Activated CD4-positive, CD25-positive, alpha-beta regulatory T cell (primary cell): ENCODE measurements around the gene STARD4.

Experiments used
- DNase-seq, 4 experiments: peaks; one replicate each; lab custom pipeline; 2025; lab: John Stamatoyannopoulos, UW

Gene STARD4, protein sequence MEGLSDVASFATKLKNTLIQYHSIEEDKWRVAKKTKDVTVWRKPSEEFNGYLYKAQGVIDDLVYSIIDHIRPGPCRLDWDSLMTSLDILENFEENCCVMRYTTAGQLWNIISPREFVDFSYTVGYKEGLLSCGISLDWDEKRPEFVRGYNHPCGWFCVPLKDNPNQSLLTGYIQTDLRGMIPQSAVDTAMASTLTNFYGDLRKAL

DNA sequence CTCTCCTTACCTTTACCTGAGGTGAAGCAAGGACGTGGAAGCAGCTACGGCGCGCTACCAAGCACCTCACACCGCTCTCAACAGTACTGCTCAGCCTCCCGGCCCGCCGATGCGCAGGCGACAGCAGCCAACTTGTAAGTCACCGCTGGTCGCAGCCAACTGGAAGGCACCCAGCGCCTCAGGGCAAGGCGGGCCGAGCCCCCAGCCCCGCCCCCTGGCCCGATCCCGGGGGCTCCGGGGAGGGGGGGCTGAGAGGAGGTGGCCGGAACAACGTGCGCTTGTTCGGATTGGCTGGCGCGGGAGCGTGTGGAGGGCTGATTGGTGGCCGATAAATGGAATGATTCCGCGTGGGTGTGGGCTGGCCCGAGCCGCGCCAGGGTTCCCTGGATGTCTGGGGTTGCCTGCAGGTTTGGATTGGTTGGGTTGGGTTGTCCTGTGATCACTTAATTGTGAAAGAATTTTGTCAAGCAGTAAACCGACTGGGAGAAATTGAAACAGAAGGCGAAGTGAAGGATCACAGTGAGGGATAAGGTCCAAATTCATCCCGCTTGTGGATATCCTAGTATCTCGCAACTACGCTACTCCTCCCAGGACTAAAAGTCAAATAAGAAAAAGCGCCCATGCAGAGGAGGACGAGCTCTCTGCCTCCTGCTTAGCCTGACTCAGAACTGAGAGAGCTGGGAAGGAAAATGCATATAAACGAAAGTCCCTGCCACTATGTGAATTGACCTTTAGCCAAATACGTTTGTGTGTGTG is at the start of gene STARD4:
Gene STARD4, minus strand, starts transcription at position 161 of the 756 bp plus-strand sequence. CDS start 5,102 bp downstream, outside the sequence.
- DNase-seq, result peak; percentile 80 to 90 (median 86)

DNA sequence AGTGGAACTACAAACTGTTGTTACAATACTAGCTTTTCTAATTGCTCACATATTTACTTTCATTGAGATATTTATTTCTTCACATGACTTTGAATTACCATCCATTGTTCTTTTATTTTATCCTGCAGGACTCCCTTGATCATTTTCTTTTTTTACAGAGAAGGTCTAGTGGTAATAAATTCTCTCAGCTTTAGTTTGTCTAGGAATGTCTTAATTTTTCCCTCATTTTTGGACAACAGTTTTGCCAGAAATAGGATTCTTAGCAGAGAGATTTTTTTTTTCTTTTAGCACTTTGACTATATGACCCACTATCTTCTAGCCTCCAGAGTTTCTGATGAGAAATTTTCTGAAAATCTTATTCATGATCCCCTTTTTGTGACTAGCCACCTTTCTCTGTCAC is 47.3 kb upstream of the STARD4 start:
- DNase-seq, result no peak

DNA sequence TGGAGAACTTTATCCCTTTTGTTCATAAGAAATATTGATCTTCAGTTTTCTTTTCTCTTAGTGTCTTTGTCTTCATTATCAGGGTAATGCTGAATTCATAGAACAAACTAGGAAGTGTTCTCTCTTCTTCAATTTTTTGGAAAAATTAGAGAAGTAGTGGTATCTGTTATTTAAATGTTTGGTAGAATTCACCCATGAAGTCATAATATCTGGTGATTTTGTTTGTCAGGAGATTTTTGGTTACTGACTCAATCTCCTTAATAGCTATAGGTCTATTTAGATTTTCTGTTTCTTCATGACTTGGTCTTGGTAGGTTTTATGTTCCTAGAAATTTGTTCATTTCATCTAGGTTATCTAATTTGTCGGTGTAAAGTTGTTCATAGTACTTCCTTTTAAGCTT is 45.4 kb upstream of the STARD4 start:
- no peak for DNase-seq

DNA sequence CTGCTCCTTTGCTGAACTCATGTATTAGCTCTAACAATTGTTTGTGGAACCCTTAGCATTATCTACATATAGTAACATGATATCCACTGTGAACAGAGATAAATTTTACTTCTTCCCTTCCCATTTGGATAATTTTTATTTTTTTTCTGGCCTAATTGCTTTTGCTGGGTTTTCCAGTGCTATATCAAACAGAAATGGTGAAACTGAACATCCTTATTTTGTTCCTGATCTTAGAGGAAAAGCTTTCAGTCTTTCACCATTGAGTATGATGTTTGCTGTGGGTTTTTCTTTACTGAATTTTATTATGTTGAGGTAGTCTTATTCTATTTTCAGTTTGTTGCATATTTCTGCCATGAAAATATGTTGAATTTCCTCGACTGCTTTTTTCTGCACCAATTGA is 44.8 kb upstream of the STARD4 start:
- DNase-seq, result no peak

DNA sequence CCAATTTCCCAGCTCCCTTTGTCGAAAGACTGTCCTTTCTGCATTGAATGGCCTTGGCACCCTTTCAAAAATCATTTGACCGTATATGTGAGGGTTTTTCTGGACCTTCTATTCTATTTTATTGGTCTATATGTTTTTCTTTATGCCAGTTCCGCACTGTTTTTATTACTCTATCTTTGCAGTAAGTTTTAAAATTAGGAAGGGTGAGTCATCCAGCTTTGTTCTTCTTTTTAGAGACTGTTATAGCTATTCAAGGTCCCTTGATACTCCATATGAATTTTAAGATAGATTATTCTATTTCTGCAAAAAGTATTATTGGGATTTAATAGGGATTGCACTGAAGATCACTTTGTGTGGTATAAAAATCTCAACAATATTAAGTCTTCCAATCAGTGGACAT is 44.2 kb upstream of the STARD4 start:
- no peak for DNase-seq

DNA sequence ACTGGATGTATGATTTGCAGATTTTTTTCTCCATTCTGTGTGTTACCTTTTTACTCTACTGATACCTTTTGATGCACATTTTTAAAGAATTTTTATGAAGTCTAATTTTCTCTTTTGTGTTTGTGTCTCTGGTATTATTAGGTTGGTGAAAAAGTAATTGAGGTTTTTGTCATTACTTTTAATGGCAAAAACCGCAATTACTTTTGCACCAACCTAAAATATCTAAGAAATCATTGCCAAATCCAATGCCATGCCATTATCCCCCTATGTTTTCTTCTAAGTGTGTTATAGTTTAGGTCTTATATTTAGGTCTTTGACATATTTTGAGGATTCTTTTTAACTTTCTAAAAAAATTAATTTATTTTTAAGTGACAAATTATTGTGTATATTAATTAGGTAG is 43.4 kb upstream of the STARD4 start:
- no peak for DNase-seq

DNA sequence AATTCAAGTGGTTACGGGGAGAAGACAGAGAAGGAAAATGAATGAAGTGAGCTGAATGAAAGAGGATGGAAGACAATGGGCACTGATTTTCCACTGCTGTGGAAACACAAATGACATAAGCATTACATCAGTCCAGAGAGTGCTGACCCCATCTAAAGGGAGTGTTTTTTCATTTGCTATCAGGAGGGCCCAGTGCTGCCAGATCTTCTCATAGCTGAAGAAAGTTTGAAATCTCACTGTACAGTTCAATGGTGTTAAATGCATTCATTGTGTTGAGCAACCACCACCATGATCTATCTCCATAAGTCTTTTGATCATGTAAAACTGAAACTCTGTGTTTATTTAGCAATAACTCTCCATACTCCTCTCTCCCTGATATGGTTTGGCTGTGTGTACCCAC is 41.5 kb upstream of the STARD4 start:
- no peak for DNase-seq

DNA sequence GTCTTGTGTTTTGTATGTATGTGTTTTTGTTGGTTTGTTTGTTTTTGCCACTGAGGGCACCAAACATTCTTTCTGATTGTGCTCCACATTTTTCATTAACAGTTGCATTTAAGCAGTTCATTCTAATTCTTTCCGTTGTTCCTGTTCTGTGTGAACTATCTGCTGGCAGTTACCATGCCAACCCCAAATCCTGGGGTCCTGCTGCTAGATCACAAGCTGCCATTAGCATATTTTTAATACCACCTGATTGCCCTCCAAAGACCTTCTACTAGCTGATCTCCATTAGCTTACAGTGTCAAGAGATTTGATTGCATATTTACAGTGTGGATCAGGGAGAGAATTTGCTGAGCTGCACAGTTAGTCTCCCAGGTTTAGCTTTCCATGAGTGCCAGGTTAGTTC is 40.6 kb upstream of the STARD4 start:
- DNase-seq, result no peak

DNA sequence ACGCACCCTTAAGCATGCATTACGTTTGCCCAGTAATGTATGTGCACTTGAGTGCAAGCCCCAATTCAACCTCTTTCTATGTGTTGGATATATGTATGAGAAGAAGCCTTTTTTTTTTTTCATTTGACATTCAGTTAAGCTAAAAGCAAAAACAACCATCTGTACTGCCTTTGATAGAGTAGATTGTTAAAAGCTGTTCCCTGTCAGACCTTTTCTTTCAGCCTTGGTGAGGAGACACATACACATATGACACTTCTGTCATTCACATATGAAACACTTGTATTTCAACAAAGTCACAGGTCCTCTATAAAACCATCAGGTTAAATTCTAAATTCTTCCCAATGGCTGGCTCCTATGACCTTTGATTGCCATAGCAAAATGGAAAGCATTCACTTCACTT is 40.2 kb upstream of the STARD4 start:
- DNase-seq, result no peak

DNA sequence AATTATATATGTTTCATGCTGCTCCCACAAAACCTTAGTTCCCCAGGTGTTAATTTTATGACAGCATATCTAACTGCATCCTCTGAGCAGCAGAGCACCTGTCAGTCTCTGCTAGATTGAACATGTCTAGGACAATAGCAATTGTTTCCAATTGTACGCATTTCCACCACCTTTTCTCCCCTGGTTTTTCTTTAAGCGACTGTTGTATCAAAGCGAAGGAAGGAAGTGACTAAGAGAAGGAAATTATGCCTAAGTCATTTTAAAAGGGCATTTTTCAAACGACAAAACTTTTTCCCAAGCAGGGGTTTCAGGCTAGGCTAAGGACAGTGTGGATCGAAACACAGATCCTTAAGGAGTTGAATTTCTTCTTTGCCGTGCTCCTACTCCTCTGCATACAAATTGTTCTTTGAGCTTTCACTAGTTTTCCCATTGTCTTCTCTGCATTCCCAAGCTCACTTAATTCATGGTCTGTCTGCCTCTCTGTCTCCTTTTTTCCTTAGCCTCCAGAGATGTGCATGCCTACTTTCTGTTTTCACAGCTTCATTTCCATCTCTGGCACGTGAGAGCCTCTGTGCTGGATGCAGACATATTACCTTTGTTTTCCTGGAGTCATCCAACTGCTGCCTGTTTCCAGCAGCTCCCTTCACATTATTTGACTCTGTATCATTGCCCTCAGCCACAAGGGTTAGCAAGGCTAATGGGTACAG is 39.4 kb upstream of the STARD4 start:
- no peak for DNase-seq

DNA sequence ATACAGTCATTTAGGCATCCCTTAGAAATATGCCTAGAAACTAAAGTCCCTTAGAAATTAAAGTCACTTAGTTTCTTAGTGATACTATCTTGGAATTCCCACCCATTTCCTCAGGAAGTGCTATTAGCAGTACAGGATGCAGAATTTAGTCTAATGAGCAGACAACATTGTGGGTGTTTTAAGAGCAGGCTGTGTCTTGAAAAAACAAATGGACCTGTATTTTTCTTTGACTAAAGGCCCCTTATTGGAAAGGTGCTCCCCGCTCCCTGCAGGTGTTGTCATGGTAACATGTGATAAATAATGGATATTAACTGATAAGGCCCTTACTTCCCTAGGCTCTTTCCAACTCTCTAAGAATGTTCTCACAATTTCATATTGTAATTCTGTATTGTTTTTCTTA is 38.8 kb upstream of the STARD4 start:
- no peak for DNase-seq

DNA sequence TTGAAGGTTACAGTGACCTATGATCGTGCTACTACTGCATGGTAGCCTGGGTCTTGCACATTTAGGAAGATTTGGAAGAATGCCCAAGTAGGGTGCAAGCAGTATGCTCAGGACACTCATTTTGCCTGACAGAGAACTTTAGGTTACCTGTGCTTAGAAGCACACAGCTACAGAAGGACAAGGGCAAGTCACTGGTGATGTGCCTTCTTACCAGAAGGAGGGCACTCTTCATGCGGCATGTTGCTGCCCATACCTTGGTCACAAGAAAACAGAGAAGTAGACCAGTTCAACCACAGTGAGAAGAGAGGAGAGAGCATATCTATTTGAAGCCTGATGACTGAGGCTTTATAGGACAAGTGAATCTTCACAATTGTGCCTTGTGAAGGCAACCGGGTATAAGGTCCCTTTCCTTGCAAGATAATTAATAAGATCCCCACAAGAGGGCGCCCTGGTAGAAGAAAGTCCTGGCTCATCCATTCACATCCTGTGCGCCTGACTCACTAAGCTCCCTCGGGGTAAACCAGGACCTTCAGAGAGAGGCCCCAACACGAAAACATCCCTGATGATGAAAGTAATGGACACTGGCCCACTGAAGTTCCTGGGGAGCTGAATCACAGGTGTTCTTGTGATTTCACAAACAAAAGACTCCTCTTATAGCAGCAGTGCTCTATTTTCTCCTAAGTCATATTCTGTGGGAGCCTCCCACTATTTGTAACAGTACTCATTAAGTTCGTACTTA is 38.1 kb upstream of the STARD4 start:
- peak; percentile 23 to 58 (median 34) for DNase-seq

DNA sequence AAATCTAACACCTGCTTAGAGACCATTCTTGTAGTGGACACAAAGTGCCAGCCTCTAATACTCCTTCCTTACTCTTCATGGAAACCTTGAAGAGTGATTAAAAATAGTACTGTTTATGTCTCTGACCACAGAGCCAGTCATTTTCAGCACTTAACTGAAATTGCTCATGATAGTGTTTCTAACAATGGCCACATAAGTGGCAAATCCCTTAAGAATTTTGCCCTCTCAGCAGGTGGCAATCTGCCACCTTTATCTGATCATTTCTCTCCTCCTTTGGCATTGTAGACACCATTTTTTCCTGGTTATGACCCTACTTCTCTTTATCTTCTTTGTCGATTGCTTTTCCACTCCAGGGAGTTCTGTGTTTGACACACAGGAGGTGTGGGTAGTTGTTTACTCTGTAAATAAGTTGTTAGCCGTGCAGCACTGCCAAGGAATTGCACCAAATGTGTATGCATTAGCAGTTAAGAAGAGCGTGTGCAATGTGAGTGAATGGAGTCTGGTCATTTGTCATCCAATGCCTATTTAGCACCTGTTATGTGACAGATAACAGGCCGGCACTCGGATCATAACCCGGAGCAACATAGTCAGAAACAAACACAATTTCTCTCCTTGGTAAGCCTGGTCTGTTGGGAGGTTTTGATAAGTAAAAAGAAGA is 36.8 kb upstream of the STARD4 start:
- no peak for DNase-seq

DNA sequence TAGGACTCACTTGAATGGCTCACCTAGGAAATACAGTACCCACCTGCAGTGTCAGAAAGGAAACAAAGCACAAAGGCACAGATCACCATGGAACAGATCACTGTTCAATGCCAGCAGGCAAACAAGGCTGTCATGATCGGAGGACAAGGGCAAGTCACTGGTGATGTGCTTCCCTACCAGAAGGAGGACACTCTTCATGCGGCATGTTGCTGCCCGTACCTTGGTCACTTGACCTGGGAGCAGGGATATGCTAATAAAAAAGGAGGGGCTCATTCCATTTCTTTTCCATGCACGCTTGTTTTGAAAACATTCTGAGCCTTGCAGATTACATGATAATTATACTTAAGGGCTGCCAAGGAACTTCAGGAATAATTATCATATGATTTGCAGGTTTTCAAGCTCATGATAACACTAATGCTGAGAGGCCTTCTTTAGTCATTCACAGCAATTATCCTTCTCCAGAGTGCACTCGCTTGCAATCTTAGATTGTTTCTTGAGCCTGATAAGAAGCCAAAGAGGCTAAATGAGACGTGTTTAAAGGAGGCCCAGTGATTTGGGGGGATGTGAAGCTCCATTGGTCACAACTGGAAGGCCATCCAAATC is 36.1 kb upstream of the STARD4 start:
- no peak for DNase-seq

DNA sequence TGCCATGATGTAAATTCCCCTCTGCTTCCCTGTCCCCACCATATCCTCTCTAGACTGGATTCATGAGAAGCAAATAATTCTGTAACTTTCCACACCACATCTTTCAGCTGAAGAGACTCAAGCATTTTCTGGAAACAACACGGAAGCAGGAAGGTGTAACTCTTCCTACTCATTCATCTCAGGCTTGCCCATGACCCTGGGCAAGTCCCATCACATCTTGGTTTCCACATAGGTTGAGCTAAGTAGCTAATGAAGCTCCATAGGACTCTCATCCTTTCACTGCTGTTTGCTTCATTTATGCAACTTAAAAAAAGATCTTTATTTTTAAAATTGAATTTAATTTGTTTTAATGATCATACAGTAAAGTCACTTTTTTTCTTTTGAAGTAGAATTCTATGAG is 32.7 kb upstream of the STARD4 start:
- DNase-seq, result no peak

DNA sequence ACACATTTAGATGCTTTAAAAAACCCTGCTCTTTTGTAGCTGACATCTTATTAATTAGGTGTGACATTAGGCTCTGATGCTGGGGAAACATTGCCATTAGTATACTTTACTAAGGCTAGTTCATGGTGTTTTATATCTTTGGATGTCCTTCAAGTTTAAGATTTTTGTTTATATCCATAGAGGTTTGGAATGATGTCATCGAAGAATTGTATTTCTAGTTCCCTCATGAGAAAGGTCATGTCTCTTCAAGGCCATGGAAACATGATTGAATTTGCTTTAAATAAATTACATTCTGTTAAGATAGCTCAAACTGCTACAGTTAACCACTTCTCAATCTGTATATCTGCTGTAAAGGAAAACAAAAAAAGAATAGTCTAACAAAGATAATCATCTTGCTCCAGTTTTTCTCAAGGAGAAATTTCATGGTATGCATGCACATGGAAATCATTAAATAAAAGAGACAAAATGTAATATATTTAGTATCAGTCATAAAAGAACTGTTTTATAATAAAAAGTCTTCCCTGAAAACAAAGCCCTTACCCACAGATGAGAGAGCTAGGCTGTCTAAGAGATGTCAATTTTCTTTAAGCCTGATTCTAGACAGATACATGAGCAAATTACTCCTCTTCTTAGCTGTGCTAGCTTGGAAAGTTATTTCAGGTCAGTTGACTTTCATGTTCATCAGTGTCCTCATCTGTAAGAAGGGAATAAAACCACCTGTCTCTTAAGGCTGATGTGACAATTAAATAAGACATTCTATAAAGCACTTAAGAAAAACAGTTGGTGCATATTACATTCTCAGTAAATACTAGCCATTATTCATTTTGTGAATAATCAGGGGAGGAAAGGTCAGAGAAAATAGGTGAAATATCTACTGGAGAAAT is 25.0 kb upstream of the STARD4 start:
- DNase-seq, result no peak

DNA sequence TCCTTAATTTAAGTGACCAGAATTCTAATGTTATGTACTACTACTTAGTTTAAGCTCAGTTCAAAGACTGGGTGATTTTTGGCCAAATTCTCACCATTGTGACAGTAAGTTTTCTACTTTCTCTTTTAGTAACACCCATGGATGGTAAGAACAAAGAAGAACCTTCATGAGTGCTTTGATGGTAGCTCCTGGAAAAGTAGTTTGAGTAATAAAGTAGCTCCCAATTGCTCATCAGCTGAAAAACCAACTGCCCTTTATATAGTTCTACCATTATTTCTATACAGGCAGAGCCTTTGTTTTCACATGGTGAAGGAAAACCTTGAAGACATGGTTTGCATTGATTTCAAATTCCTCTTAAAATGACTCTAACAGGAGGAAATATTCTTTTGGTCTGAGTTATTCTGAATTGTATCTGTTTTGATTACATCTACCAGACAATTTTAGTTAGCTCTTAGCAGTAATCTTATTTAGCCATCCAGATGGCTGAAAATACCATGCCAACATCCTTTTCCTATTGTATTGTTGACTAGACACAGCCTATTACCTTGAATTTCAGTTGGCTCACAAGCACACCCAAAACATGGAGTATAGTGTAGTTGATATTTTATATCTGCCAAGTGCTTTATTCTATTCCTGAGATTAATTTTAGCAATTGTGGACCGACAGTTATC is 23.7 kb upstream of the STARD4 start:
- no peak for DNase-seq

DNA sequence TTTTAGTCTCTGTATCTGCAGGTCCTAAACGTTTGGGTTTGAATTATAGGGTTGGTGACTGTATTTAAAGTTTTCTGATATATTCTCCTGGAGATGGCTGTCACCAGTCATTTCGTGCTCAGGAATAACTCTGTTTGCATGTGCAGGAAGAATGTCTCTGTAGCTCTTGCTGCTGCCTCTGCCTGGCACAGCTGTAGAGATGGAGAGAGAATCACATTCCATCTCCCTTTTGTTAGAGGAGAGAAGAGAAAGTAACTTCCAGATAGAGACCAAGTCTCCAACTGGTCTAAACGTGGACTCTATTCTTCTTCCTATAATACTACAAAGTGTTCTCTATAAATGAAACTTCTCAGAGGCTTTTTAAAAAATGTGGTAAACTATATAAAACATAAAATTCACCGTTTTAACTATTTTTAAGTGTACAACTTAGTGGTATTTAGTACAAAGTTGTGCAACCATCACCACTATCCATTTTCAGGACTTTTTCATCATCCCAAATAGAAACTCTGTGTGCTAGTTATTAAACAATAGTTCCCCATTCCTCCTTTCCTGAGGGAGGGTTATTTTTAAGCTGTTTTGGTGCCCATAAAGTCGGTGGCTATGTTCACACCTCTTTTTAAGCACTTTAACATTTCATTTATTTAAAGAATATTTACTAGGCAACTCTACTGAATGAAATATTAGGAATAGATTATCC is 20.7 kb upstream of the STARD4 start:
- no peak for DNase-seq

DNA sequence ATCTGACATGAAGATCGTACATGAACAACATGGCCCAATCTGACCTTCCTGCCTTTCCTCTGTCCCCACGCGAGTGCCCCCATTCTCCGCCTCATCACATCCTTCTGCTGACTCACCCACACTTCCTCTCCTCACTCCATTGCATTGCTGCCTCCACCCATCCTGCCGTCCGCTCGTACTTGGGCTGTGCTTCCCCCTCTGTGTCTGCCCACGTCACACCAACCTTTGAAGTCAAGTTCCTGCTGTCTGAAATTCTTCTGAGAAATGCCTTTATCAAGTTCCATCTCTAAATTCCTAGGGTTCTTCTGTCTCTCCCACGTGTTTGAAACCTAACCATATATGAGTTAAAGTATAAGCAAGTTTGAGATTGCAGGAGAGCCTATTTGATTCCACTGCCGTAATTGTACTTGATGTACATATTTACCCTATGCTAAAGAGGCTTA is 18.0 kb upstream of the STARD4 start:
- peak; percentile 20 to 52 (median 44) for DNase-seq
